Measurements from ENCODE around the gene OR5T1.

Gene OR5T1

GRCh38 chr11:56273854-56274253, at the start of gene OR5T1:
Gene OR5T1 (plus strand): TSS chr11:56274154. CDS start chr11:56275639, 1,485 bp downstream.
- DNase-seq: no peak

GRCh38 chr11:56234155-56234554, 39.8 kb upstream of the OR5T1 start, which contains the start of gene OR5T2:
Gene OR5T2 (minus strand): TSS chr11:56234255. CDS start chr11:56233062, 1,193 bp downstream.
- DNase-seq: no peak

- no peak for DNase-seq
These were observed 22.0 kb upstream of the OR5T1 start, which contains the start of gene OR5T3 for GRCh38 chr11:56251954-56252353. Gene OR5T3 (plus strand): TSS chr11:56252254. CDS start chr11:56252254, 0 bp downstream.

- DNase-seq: no peak
These were observed 2.9 kb upstream of the OR5T1 start for GRCh38 chr11:56271092-56271491.

- DNase-seq: no peak
These were observed 18.2 kb downstream of the OR5T1 start, which contains the start of gene OR8H1 for GRCh38 chr11:56292154-56292553. Gene OR8H1 (minus strand): TSS chr11:56292254. CDS start chr11:56291062, 1,192 bp downstream.

GRCh38 chr11:56296898-56297297, 22.9 kb downstream of the OR5T1 start:
- no peak for DNase-seq

GRCh38 chr11:56307836-56308235, 33.9 kb downstream of the OR5T1 start:
- no peak for DNase-seq

- no peak for DNase-seq
These were observed 40.9 kb downstream of the OR5T1 start, which contains the start of gene OR8K3 for GRCh38 chr11:56314844-56315243. Gene OR8K3 (plus strand): TSS chr11:56315144. CDS start chr11:56318307, 3,163 bp downstream.
